Stimulated activated CD8-positive, alpha-beta memory T cell treated with anti-CD3 and anti-CD28 coated beads, Interleukin-12 subunit alpha, Interleukin-12 subunit beta, amount 100 ng/mL, for 1 hour (primary cell): ENCODE data around the gene TMEM167A.

Source experiments
- DNase-seq: peaks from one replicate; pipeline ENCODE4 v3.0.0-alpha.2; 2020; ENCODE audit warnings: low read depth

The TMEM167A gene, protein sequence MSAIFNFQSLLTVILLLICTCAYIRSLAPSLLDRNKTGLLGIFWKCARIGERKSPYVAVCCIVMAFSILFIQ

DNA sequence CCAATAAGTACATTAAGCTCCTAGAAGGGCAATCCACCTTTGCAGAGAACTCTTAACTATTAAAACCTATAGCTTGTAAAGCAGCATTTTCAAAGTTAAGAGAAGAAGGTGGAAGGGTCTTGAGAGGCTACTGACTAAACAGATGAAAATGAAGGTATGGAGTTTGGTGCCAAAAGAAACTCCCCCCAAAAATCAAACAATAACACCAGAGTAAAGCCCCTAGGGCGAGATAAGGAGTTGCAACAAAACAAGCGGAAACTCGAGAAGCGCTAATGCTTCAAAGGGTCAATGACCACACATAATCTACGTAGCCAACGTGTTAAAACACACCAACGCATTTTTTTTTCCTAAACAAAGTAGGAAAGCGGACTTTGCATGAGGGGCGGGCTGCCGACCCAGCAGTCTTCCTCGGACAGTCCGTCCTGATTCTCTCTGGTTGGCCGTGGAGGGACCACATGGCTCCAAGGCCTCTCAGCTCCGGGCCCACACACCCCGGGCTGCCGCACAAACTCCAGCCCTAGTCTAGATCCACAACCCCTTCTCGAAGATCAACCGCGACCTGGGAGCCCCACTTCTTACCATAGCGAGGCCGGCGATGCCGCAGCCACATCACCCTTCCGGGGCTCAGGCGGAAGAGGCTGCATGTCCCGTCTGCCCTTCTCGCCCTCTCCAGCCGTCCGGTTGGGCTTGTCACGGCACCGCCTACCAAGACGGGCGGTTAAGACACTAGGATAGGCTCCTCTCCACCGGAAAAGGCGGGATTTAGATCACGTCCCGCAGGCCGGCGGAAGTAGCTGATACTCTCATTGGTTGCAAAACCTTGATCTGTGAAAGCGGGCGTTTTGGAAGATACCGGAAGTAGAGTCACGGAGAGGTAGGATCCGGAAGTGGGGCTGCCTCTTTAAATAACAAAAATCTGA lies at the start of gene TMEM167A, which contains the start of gene XRCC4:
TSS of gene TMEM167A (minus strand) at position 653 of the 920 bp plus-strand sequence. CDS start at position 582, 71 bp downstream.
TSS of gene XRCC4 (plus strand) at position 806 of the 920 bp plus-strand sequence. CDS start 27,373 bp downstream, outside the sequence.
- peak; percentile 89 for DNase-seq

- no peak for DNase-seq
Observed at GRCh38 chr5:83126501-83126900, 49.3 kb upstream of the TMEM167A start.

DNA sequence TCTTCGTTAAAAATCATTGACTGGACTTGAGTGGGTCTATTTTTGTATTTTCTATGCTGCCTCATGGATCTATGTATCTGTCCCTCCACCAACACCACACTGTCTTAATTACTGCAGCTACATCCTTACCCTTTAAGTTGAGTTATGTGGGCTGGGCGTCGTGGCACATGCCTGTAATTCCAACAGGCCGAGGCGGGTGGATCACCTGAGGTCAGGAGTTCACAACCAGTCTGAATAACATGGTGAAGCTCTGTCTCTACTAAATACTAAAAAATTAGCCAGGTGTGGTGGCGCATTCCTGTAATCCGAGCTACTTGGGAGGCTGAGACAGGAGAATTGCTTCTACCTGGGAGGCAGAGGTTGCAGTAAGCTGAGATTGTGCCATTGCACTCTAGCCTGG lies 48.4 kb upstream of the TMEM167A start:
- no peak for DNase-seq

- DNase-seq = no peak
Observed at GRCh38 chr5:83124593-83124992, 47.4 kb upstream of the TMEM167A start.

GRCh38 chr5:83118976-83119375 lies 41.8 kb upstream of the TMEM167A start:
- DNase-seq = no peak

DNA sequence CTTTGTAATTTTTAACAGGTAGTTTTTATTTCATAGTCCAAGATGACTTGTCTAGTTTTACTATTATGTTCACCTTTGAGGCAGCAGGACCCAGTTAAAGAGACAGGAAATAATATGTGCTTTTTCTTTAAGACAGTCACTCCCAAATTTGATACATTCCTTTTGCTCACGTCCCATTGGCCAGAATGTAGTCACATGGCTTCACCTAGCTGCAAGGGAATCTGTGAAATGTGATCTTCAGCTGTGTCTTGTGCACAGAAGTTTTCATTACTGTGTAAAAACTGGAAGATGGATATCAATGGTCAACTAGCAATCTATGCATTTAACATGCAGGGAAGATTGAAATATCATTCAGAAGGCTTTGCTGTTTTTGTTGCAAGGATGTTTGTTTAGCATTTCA lies 41.3 kb upstream of the TMEM167A start:
- DNase-seq = no peak

DNA sequence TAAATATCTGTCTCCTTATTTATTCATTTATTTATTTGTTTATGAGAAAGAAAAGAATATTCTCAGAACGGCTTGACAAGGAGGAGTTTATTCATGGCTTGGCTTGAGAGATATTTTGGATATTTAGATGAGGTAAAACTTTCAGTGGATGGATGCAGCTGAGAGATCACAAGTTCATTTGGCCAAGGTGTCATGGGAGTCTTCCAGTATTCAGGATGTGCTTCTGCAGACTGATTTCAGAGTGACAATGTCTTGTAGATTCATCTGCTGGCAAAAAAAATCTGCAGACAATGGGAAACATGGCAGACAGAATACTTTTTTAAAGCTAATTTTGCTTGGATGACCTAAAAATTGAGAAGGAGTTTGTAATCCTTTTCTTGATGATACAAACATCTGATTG lies 38.6 kb upstream of the TMEM167A start:
- no peak for DNase-seq

- DNase-seq = no peak
Observed at GRCh38 chr5:83109380-83109779, 32.2 kb upstream of the TMEM167A start.

DNA sequence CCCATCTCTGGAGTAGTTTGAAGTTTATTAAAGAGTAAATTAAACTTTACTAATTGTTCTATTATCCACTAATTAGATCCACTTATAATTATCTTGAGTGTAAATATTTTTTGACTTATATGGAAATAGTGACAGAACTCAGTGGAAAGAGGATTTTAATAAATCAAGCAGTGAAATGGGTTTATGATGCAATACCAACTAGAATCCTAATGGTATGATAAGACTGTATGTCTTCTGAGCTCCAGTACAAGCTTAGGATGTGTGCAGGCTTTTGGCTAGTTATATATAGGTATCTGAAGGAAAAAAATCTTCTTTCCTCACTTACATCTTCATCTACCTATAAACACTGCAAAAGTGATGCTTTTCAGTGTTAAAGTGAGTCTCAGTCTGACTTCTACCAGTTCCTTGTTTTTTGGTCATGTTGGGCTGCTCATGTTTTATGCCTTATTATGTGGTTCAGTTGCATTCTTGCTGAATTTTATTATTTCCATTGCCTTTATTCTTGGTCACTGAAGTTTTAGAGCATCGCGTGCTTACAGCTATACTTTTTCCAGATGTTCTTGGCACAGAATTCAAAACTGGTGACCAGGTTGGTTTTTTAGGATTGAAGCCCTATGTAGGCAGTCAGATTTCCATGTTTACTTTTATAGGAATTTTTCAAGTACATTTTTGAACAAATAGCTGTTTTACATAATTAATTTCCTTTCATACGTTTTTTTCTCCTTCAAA lies 30.7 kb upstream of the TMEM167A start:
- no peak for DNase-seq

- no peak for DNase-seq
Observed at GRCh38 chr5:83104021-83104420, 26.8 kb upstream of the TMEM167A start.

- no peak for DNase-seq
Observed at GRCh38 chr5:83102364-83102980, 25.3 kb upstream of the TMEM167A start.

DNA sequence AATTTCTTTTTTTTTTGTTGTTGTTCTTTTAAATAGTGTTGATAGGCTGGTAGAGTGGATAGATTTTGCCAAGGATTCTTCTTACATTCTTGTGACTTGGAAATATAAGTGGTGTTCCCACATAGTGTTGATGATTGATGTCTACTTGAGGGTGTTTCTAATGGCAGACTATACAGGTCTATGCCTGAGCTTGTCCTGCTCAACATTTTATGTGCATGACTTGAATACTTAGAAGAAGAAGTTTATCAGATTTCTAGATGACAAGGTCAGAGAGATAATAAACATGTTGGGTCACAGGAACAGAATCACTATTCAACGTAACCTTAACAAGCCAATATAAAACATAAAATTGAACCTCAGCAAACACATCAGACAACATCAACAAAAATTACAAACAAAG lies 24.3 kb upstream of the TMEM167A start:
- DNase-seq = no peak

DNA sequence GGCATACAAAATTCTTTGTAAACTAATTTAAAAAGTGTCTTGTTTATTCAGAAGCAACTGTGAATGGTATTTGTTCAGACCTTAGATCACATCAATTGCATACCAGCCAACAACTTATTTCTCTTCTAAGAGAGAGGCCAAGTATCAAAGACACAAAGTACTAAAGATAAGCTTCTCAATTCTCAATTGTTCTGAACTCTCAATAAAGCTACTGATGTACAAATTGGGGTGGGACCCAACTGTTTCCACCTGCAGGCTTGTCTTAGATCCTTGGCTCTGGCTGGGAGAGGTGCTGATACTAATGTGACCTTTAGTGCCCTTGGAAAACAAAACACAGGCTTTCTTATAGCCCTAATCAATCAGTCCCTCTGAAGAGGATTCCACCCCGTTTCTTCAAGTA lies 22.3 kb upstream of the TMEM167A start:
- no peak for DNase-seq

DNA sequence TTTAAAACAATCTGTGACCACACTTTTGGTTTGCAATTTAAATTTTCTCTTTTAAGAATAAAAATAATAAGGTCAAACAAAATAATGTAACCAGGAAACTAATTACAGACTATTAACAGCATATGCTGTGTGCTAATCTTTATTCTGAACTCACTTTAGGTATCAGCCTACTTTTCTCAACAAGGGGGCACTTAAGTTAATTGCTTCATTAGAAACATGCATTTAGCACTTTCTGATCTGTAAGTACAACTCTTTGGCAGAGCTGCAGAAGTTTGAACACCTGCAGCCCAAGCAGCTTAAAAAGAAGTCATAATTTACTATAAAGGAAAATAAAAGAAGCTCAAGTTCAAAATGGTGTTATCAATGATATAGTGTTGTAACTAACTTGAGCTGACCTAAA lies 21.8 kb upstream of the TMEM167A start:
- no peak for DNase-seq

DNA sequence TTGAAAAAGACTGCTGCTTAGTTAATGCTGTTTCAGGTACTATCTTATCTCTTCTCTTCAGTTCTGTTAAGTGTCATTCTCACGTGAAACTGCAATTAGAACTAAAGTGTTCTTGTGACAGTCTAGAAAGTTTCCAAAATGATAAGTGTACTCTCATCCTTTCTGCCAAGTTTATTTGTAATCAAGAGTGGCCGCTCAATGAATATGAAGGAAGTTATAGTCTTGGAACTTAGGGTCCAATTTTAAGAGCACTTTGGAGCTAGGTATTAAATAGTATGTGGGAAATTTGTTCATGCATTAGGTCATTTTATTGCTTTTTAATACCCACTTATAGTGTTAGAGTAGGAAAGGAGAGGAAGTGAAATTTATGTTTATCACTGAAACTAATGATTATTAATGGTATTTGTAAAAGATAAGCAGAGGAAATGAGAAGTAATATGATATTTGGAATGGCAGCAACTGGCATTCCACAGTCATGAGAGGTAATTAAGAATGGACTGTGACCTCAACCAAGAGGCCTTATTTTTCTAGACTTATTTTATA lies 20.6 kb upstream of the TMEM167A start:
- no peak for DNase-seq

DNA sequence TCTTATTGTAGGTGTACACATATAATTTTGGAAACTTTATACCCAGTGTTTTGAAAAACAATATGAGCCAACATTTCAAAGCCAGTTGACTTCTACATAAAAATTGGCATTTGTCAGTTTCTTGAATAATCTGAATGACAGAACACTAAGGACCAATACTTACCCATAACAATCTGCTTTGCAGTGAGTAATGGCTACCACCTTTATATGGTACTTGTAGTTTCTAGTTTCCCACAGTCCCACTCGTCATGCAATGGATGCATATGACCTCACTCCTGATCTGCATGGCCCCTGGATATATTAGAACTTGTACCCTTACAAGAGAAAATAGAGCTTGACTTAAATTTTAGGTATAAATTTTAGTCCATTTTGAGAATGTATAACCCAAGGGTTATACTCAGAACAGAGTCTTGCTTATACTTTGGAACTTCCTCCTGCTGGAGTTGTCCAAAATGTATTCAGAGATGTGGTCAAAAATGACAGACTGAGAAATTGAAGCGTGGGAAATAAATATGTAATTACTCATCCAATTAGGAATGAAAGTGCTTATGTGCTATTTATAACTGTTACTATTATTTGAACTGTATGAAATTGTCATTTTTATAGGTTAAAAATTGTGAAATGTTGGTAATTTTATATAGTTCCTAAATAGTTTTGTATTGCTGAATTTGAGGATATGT lies 19.6 kb upstream of the TMEM167A start:
- no peak for DNase-seq

DNA sequence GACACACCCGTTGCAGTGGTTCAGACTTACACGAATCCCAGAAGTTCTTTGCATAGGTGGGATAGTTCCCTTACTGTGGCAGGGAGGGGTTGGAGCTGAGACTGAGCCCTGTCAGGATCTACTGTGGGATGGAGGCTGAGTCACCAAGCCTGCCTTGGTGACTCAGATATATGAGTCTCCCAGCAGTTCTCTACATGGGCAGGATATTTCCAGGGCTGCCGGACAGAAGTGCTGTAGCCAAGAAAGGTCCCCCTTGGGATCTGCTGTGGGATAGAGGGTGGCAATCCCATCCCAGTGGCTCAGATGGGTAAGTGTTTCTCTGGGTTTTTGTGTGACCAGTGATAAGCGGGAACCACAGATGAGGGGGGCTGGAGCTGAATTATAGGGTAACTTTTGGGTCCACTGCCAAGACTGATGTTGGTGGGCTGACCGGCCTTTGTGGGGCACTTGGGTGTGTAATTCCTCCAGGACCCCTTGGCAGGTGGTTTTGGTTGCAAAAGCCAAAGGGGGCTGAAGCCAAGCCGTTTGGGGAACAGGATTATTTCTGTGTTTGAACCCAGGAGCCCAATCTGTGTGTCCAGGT lies 18.9 kb upstream of the TMEM167A start:
- no peak for DNase-seq

- no peak for DNase-seq
Observed at GRCh38 chr5:83095163-83095956, 18.2 kb upstream of the TMEM167A start.

DNA sequence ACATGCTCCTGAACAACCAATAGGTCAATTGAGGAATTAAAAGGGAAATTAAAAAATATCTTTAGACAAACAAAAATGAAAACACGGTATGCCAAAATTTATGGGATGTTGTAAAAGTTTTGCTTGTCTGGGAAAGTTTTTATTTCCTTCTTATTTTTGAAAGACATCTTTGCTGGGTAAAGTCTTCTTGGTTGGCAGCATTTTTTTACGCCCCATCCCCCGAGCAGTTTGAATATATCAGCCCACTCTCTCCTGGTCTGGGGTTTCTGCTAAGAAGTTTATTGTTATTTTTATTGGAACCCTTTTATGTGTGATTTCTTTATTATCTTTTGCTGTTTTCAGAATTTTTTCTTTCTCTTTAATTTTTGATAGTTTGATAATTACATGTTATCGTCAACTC lies 16.5 kb upstream of the TMEM167A start:
- DNase-seq = no peak

DNA sequence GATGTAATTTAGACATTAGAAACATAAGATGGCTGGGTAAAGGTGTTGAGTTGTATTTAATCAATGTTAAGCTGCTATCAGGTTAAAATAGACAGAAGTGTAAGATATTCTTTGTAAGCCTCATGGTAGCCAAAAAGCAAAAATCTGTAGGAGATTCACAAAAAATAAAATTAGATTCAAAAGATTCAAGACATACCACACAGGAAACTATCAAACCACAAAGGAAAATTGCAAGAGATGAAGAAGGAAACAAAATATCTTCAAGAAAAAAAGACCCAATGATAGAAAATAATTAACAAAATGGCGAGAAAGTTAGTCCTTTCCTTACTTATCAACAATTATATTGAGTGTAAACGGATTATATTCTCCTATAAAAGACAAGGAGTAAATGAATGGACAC lies 15.4 kb upstream of the TMEM167A start:
- no peak for DNase-seq
